SK-MEL-5 (cell line): ENCODE results near the gene MICU2. TPM values are rescaled to one million over a fixed set of nuclear protein-coding genes. Genes with fewer than 3 reads are reported as not detected.
"Not testable (repeated sequence)": the region's sequence is repeated elsewhere in the genome, so short reads cannot be mapped to it uniquely, and the experiment has no call there.

Experiments used
- DNase-seq: peaks from one replicate; pipeline ENCODE4 v3.0.0-alpha.2; 2016; ENCODE audit warnings: low read depth, low spot score
- in situ Hi-C: cut with HindIII; loops from 2 replicates; pipeline ENCODE4 v1.10.0; 2016; ENCODE audit warnings: low sequenced_read_pairs, high pct_unique_total_duplicates, low pct_unique_long_range_greater_than_20kb
- total RNA-seq: library from RNA; depleted of rRNA; stranded (reverse); fragments of >200 nt; shearing (Covaris generic); gene quantifications from 2 replicates; pipeline ENCODE4 v1.2.3, GENCODE V29; 2014

The MICU2 gene
- total RNA-seq, 1 experiment from 2014 or later: 66.9 TPM

- in situ Hi-C loops: no loop called here
- DNase-seq: no peak
Measured at GRCh38 chr13:21606796-21607195, 2.8 kb upstream of the MICU2 start.

- in situ Hi-C loops: no loop called here
- no peak for DNase-seq
Measured at GRCh38 chr13:21606251-21606650, 2.3 kb upstream of the MICU2 start.

GRCh38 chr13:21596722-21597121 is 7.2 kb downstream of the MICU2 start:
- DNase-seq: no peak
- in situ Hi-C loops: no loop called here

GRCh38 chr13:21595546-21595822 is 8.5 kb downstream of the MICU2 start:
- no peak for DNase-seq
- in situ Hi-C loops: no loop called here

GRCh38 chr13:21594715-21595545 is 9.0 kb downstream of the MICU2 start:
- in situ Hi-C loops: no loop called here
- no peak for DNase-seq

- DNase-seq, in situ Hi-C loops: not testable (repeated sequence)
Measured at GRCh38 chr13:21590665-21591456, 13.1 kb downstream of the MICU2 start.

GRCh38 chr13:21590231-21590630 is 13.7 kb downstream of the MICU2 start:
- in situ Hi-C loops: no loop called here
- no peak for DNase-seq

GRCh38 chr13:21589510-21589909 is 14.5 kb downstream of the MICU2 start:
- DNase-seq, in situ Hi-C loops: not testable (repeated sequence)

- DNase-seq, in situ Hi-C loops: not testable (repeated sequence)
Measured at GRCh38 chr13:21588411-21588810, 15.6 kb downstream of the MICU2 start.

- DNase-seq: no peak
- in situ Hi-C loops: no loop called here
Measured at GRCh38 chr13:21584973-21585592, 18.9 kb downstream of the MICU2 start.

GRCh38 chr13:21583478-21583877 is 20.5 kb downstream of the MICU2 start:
- DNase-seq: no peak
- in situ Hi-C loops: no loop called here

- in situ Hi-C loops: no loop called here
- no peak for DNase-seq
Measured at GRCh38 chr13:21580736-21581135, 23.2 kb downstream of the MICU2 start.

- in situ Hi-C loops: no loop called here
- no peak for DNase-seq
Measured at GRCh38 chr13:21579754-21580316, 24.1 kb downstream of the MICU2 start.

- in situ Hi-C loops: no loop called here
- DNase-seq: no peak
Measured at GRCh38 chr13:21578748-21579147, 25.2 kb downstream of the MICU2 start.

GRCh38 chr13:21576426-21576825 is 27.5 kb downstream of the MICU2 start:
- no peak for DNase-seq
- in situ Hi-C loops: no loop called here

GRCh38 chr13:21573920-21574712 is 29.9 kb downstream of the MICU2 start:
- DNase-seq: no peak

GRCh38 chr13:21569686-21570085 is 34.3 kb downstream of the MICU2 start:
- DNase-seq: no peak
- in situ Hi-C loops: no loop called here

More at GRCh38 chr13:21573920-21574712, 29.9 kb downstream of the MICU2 start:
- in situ Hi-C loops: no loop called here
